Heart right ventricle (tissue), 16 donors: ENCODE data around the gene MMADHC. TPM values are rescaled to one million over a fixed set of nuclear protein-coding genes. Genes with fewer than 3 reads are reported as not detected.
A peak's percentile ranks its signal among the peaks of the same experiment; 100 is the strongest.

Experiments
- ATAC-seq, 8 donors: fragments of 200-7000 bp; cut with Tn5 transposase; one replicate each; pipeline ENCODE4 v1.9.1; 2020; ENCODE audit warnings: mild to moderate bottlenecking in 8 of 8, moderate library complexity in 8 of 8, moderate number of reproducible peaks in 1 of 8
- DNase-seq, 2 donors: peaks; one replicate each; pipeline ENCODE4 v3.0.0-alpha.2; 2020
- H3K27ac ChIP-seq, 10 donors: fragments of 200-600 bp; sonication (generic) in 2 of 10; one replicate each; pipeline versions ENCODE4 v1.5.0 to v1.8.0; 2020 to 2022; ENCODE audit warnings: mild to moderate bottlenecking in 3 of 10
- H3K27me3 ChIP-seq, 7 donors: fragments of 200-600 bp; one replicate each; pipeline ENCODE4 v1.8.0; 2021 to 2022; ENCODE audit warnings: mild to moderate bottlenecking in 2 of 7
- H3K36me3 ChIP-seq, 9 donors: fragments of 200-600 bp; sonication (generic) in 1 of 9; one replicate each; pipeline versions ENCODE4 v1.5.0 to v1.8.0; 2020 to 2022; ENCODE audit warnings: mild to moderate bottlenecking in 2 of 9
- H3K4me1 ChIP-seq, 9 donors: fragments of 200-600 bp; sonication (generic) in 1 of 9; one replicate each; pipeline versions ENCODE4 v1.5.0 to v1.8.0; 2020 to 2022; ENCODE audit warnings: mild to moderate bottlenecking in 4 of 9
- H3K4me3 ChIP-seq, 10 donors: fragments of 200-600 bp; sonication (generic) in 2 of 10; one replicate each; pipeline versions ENCODE4 v1.5.0 to v1.8.0; 2020 to 2022; ENCODE audit warnings: mild to moderate bottlenecking in 7 of 10, moderate library complexity in 2 of 10
- H3K9me3 ChIP-seq, 11 donors: fragments of 200-600 bp in 10 of 11; sonication (generic) in 2 of 11; one replicate each; pipeline versions ENCODE4 v1.5.0 to v1.8.0; 2013 to 2022; ENCODE audit warnings: mild to moderate bottlenecking in 2 of 11, control low read depth in 1 of 11, moderate library complexity in 1 of 11
- CTCF ChIP-seq, 9 donors: fragments of 200-600 bp; sonication (generic) in 2 of 9; IDR thresholded peaks; one replicate each; pipeline versions ENCODE4 v1.5.0 to v1.8.0; 2021 to 2022; ENCODE audit warnings: antibody characterized with exemption in 9 of 9, mild to moderate bottlenecking in 5 of 9, moderate library complexity in 1 of 9
- WGBS, 2 donors: extraction: QIAGEN DNeasy Blood & Tissue Kit; methylation state at CpG; one replicate each; pipeline ENCODE4 v1.1.7; 2013; ENCODE audit warnings: inconsistent platforms in 1 of 2; 5-methylcytosine and 5-hydroxymethylcytosine counted together
- intact Hi-C, 10 donors: fragments of 100-400 bp; cut with DNase I; formaldehyde crosslinking; loops; one replicate each; pipeline versions ENCODE4 v1.11.1 to v1.14.2; 2022
- polyA plus RNA-seq, 2 donors: library from polyadenylated mRNA; stranded (reverse); fragments of 200-250 nt; gene quantifications; one replicate each; pipeline ENCODE4 v1.2.3, GENCODE V29; 2013
- total RNA-seq, 10 donors: library from RNA; stranded (reverse); fragmentation: NEBNext Ultra II Directional in 3 of 10; extraction: Animal tissue kit (Norgen Biotek cat#: 25700) in 3 of 10; gene quantifications; one replicate each; pipeline versions ENCODE4 v1.2.1 to v1.2.4, GENCODE V29; 2021 to 2023
- donor health status: Arrhythmogenic right ventricular cardiomyopathy.
- donor health status: ischemic (EF 13 %, LVEDD 7.1; RV severe dilation, severe dysfunction).
- donor health status: healthy with polysubstance abuse.
- donor health status: DM: no; HTN: yes; CAD: no.
- donor health status: DM: no; HTN: no; CAD: no.
- donor health status: ischemic (EF 25% LVEDD 6.9; RV normal size, moderate dysfunction).
- donor health status: ischemic (EF 25% LVEDD 5.7; RV mildly dilated, moderate dysfunction).
- donor health status: healthy.
- donor health status: DM: yes; HTN: yes; CAD: no.
- donor health status: Ischemic cardiomyopathy.
- donor health status: ischemic (EF 35%, LVEDD 5.7; RV mildly dilated, moderate dysfunction).
- donor health status: nonischemic (EF 11% LVEDD 7.7; RV severe dilation, severe dysfunction).
- donor health status: DM: yes; HTN: yes; CAD: no.
- donor health status: PGD.
- donor health status: ischemic (EF 29% LVEDD 5.4; RV normal size, mild dysfunction).
- donor health status: nonischemic (EF 23%, LVEDD 6.1; RV moderate dilation, normal function).

MMADHC gene
- total and polyA plus RNA-seq, 12 donors: 20.4 to 132 (median 124) TPM

DNA sequence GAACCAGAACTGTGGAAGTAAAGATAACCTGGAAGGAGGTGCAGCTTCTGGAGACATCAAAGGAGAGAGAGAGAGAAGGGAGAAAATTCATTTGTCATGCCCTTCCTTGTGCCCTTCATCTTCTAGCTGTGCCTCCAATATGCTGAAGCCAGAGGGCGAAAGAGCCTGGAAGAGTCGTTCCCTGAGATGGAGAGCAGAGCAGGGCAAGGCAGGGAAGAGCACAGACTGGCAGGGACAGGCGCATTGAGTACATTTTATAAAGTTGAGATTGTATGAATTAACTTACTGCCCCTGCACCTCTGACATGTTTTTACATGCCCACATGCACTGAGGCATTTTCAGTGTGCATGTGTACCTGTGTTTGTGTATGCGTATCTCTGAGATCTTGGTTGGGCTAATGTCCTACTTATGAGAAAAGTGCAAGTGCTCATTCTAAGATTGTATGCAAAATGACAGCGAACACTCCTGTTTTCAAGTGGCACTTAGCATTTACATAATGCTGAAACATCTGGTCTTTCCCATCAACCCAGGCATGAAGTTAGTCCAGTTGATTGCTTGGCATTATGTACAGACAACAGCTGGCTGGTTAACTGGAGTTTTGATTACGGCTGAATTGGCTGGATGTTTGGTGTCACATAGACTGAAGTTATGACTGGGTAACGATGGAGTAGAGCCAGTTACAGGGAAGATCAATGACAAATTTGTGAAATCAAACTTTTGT, 23.7 kb upstream of the MMADHC start:
- H3K4me1 ChIP-seq: peaks cover 0 to 7% (median 0%) of the 10 kb centered on the region in 9 donors
- no peak overlapping the region for H3K4me3 ChIP-seq
- no peak overlapping the region for H3K27ac ChIP-seq
- H3K27me3 ChIP-seq: no peaks in the 10 kb centered on the region
- DNase-seq: no peak
- intact Hi-C loops: no loop called here
- WGBS, 2 donors: 83 to 86% methylated on average over 7 of the region's 7 CpGs
- H3K36me3 ChIP-seq: no peaks in the 10 kb centered on the region
- ATAC-seq: peak in 1 of 8 donors; percentile 11
- H3K9me3 ChIP-seq: peaks cover 0 to 6% (median 0%) of the 10 kb centered on the region in 11 donors
- TF ChIP-seq CTCF (IDR thresholded peaks at IDR 0.05): peak in 1 of 9 donors; percentile 7

DNA sequence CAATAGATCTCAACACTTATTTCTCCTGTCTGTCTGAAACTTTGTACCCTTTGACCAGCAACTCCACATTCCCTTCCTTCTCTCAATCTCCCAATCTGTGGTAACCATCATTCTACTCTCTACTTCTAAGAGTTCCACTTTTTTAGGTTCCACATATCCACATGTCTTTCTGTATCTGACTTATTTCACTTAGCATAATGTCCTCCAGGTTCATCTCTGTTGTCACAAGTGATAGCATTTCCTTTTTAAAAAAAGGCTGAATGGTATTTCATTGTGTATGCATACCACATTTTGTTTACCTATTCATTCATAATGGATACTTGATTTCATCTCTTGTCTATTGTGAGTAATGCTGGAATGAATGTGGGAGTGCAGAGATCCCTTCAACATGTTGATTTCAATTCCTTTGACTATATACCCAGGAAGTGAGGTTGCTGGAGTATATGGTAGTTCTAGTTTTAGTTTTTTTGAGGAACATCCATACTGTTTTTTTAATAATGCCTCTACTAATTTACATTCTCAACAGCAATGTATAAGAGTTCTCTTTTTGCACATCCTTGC, 18.8 kb upstream of the MMADHC start:
- Histone ChIP-seq H3K27ac (no peak overlapping the region), H3K36me3 (no peaks in the 10 kb centered on the region), H3K27me3 (no peaks in the 10 kb centered on the region), H3K9me3 (peaks cover 0 to 11% (median 0%) of the 10 kb centered on the region in 11 donors), H3K4me1 (no peaks in the 10 kb centered on the region), H3K4me3 (no peak overlapping the region)
- ATAC-seq (no peak), DNase-seq (no peak)
- intact Hi-C loops: loop anchor here in 1 of 10 donors (5.0 to 10.0 kb wide), 2 partner anchors 901 to 1448 kb away; no protein-coding TSS in a partner anchor
- no peak for TF ChIP-seq CTCF (IDR thresholded peaks at IDR 0.05)

- Histone ChIP-seq H3K4me3 (no peak overlapping the region), H3K4me1 (no peaks in the 10 kb centered on the region), H3K36me3 (no peaks in the 10 kb centered on the region), H3K9me3 (peaks cover 0 to 19% (median 0%) of the 10 kb centered on the region in 11 donors), H3K27me3 (no peaks in the 10 kb centered on the region), H3K27ac (no peak overlapping the region)
- ATAC-seq (no peak), DNase-seq (no peak)
- intact Hi-C loops: loop anchor here in 3 of 10 donors (5.0 to 10.0 kb wide), 3 partner anchors 884 to 1452 kb away; partner anchors contain the start of gene RND3 (in 1 of the 3)
- TF ChIP-seq CTCF (IDR thresholded peaks at IDR 0.05): no peak
- 95 to 98% methylated on average over 4 of the region's 4 CpGs for WGBS, 2 donors
Observed at GRCh38 chr2:149603248-149603647, 15.7 kb upstream of the MMADHC start.

DNA sequence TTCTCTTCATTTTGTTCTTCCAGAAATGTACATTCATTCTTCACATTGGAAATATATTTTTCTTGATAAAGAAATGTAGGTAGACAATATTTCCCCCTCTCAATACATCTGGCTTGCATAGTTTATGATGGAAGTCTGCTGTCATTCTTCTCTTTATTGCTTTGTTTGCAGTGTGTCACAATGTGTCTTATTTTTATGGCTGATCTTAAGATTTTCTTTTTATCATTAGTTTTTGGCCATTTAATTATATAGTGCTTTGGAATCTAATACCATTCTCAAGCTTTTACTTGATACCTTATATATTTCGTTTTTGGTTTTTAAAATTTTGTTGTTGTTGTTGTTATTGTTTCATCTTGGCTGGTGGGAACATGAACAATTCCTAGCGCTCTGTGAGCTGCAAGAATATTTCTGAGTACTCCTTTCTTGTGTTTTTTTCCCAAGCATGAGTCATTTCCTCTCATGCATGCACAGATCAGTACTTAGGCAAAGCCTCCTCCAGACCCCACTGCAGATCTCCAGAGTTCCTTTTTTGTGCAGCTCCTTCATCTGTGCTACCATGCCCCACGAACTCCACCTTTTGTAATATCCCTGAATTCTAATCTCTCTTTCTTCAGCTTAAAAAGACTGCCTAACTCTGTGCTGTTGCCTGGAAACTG, 13.7 kb upstream of the MMADHC start:
- peaks cover 0 to 11% (median 0%) of the 10 kb centered on the region in 9 donors for H3K4me1 ChIP-seq
- no peaks in the 10 kb centered on the region for H3K36me3 ChIP-seq
- intact Hi-C loops: loop anchor here in 3 of 10 donors (5.0 to 10.0 kb wide), 3 partner anchors 886 to 1454 kb away; partner anchors contain the start of gene RND3 (in 1 of the 3)
- WGBS, 2 donors: 40 to 46% methylated on average over 3 of the region's 3 CpGs
- no peak for TF ChIP-seq CTCF (IDR thresholded peaks at IDR 0.05)
- no peak overlapping the region for H3K4me3 ChIP-seq
- H3K27ac ChIP-seq: no peak overlapping the region
- H3K27me3 ChIP-seq: no peaks in the 10 kb centered on the region
- peaks cover 0 to 13% (median 0%) of the 10 kb centered on the region in 11 donors for H3K9me3 ChIP-seq
- DNase-seq (no peak), ATAC-seq (no peak)
